ENCODE data around the gene NFYB. TPM values are rescaled to one million over a fixed set of nuclear protein-coding genes. Genes with fewer than 3 reads are reported as not detected.

NFYB gene
- total RNA-seq, 1 donor from 2014 or later = 27.1 TPM

DNA sequence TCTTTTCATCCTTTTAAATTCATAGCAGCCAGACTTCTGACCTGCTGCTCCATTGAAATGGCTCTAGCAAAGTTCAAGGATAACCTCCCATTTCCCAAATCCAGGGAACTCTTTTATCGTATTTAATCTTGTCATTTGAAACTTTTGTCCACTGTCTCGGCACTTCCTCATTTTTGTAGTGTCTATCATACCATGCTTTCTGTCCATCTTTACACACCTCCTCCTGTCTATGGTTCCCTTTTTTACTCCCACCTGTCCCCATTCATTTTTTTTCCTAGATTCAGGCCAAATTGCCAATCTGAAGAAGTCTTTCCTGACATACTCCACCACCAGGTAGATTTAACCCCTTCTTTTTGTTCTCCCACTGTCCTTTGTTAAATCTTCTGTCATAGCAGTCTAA lies 31.0 kb downstream of the NFYB start:
- no peak overlapping the region for H3K4me3 ChIP-seq (ENCODE audit: low read depth, low read length)
- DNase-seq (ENCODE audit: low read depth) = no peak
- no peaks in the 10 kb centered on the region for H3K36me3 ChIP-seq (ENCODE audit: control insufficient read depth, insufficient read depth, low read length)
- TF ChIP-seq, protein P1, sequence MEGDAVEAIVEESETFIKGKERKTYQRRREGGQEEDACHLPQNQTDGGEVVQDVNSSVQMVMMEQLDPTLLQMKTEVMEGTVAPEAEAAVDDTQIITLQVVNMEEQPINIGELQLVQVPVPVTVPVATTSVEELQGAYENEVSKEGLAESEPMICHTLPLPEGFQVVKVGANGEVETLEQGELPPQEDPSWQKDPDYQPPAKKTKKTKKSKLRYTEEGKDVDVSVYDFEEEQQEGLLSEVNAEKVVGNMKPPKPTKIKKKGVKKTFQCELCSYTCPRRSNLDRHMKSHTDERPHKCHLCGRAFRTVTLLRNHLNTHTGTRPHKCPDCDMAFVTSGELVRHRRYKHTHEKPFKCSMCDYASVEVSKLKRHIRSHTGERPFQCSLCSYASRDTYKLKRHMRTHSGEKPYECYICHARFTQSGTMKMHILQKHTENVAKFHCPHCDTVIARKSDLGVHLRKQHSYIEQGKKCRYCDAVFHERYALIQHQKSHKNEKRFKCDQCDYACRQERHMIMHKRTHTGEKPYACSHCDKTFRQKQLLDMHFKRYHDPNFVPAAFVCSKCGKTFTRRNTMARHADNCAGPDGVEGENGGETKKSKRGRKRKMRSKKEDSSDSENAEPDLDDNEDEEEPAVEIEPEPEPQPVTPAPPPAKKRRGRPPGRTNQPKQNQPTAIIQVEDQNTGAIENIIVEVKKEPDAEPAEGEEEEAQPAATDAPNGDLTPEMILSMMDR (IDR thresholded peaks at IDR 0.05; ENCODE audit: insufficient read depth, low read length, severe bottlenecking) = no peak
- no peaks in the 10 kb centered on the region for H3K27me3 ChIP-seq (ENCODE audit: control insufficient read depth, insufficient read depth, low read length)
- no peak for FAIRE-seq

DNA sequence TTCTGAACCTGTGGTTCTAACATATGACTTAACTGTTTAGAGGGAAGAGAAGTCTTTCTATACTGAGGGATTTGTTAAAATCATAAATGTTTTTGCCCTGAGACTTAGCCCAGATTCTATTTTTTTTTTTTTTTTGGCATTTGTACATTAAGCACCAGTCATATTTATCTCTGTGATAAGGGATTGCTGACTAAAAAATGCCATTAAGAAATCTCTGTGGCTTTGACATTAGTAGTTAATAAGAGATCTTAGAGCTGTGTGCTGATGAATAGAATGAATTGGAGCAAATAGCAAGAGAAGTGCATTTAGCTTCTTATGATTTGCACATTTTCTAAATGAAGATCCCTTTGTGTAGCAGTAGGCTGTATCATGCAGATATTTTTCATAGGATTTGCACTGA lies 32.5 kb downstream of the NFYB start:
- no peak overlapping the region for H3K4me3 ChIP-seq (ENCODE audit: low read depth, low read length)
- TF ChIP-seq, protein P1 (IDR thresholded peaks at IDR 0.05; ENCODE audit: insufficient read depth, low read length, severe bottlenecking) = no peak
- FAIRE-seq = no peak
- H3K27me3 ChIP-seq (ENCODE audit: control insufficient read depth, insufficient read depth, low read length) = no peaks in the 10 kb centered on the region
- no peaks in the 10 kb centered on the region for H3K36me3 ChIP-seq (ENCODE audit: control insufficient read depth, insufficient read depth, low read length)
- no peak for DNase-seq (ENCODE audit: low read depth)

DNA sequence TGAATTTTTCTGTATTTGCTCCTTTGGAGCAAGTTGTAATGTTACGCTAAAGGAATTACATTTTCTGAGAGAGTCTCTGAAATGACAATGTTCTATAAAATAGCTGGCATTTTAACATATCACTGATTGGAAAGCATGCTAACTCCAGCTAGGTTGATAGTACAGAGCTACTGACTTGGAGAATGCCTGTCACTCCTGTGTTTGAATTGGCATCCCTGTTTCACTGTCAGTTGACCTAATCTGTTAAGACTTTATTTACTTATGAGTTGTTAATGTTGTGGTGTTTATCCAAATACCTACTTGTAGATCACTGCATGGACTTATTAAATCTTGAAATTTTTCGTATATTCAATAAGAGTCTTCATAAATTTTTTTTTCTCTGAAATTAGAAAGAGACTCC lies 40.1 kb downstream of the NFYB start:
- Histone ChIP-seq H3K27me3 (ENCODE audit: control insufficient read depth, insufficient read depth, low read length) (no peaks in the 10 kb centered on the region), H3K4me3 (ENCODE audit: low read depth, low read length) (no peak overlapping the region), H3K36me3 (ENCODE audit: control insufficient read depth, insufficient read depth, low read length) (no peaks in the 10 kb centered on the region)
- FAIRE-seq (no peak), DNase-seq (ENCODE audit: low read depth) (no peak)
- TF ChIP-seq, protein P1 (IDR thresholded peaks at IDR 0.05; ENCODE audit: insufficient read depth, low read length, severe bottlenecking) = no peak

DNA sequence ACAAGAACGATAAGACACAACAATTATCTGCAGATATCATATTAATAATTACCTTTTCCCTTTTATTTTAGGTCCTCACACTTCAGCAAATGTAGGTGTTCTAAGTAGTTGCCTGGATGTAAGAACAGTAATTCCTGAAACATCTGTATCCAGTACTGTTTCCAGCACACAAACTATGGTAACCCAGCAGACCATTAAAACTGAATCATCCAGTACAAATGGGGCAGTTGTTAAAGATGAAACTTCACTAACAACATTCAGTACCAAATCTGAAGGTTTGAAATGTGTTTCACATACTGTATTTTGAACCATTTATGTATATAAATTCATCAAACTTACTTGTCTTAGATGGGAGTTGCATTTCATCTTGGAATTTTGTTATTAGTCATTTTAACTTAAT lies 42.7 kb downstream of the NFYB start:
- Histone ChIP-seq H3K36me3 (ENCODE audit: control insufficient read depth, insufficient read depth, low read length) (no peaks in the 10 kb centered on the region), H3K4me3 (ENCODE audit: low read depth, low read length) (no peak overlapping the region), H3K27me3 (ENCODE audit: control insufficient read depth, insufficient read depth, low read length) (no peaks in the 10 kb centered on the region)
- DNase-seq (ENCODE audit: low read depth) (no peak), FAIRE-seq (no peak)
- TF ChIP-seq, protein P1 (IDR thresholded peaks at IDR 0.05; ENCODE audit: insufficient read depth, low read length, severe bottlenecking) = no peak

DNA sequence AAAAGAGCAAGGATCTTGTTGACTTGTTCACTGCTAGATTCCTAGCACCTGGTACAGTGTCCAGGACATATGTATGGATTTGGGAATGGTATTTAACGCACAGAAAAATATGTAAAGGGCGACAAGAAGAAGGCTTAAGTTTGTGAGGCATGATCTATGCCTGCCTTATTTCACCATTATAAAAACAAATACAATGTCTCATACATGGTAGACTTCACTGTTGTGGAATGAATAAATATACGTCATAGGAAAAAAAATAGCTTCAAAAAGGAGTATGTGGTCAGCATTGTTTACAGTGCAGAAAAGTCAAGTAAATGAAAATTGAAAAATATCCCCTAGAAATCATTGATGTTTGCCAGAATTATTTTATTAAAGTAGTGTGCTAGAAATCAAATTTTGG lies 43.7 kb downstream of the NFYB start:
- no peak for DNase-seq (ENCODE audit: low read depth)
- no peak for FAIRE-seq
- no peaks in the 10 kb centered on the region for H3K36me3 ChIP-seq (ENCODE audit: control insufficient read depth, insufficient read depth, low read length)
- no peak overlapping the region for H3K4me3 ChIP-seq (ENCODE audit: low read depth, low read length)
- no peaks in the 10 kb centered on the region for H3K27me3 ChIP-seq (ENCODE audit: control insufficient read depth, insufficient read depth, low read length)
- TF ChIP-seq, protein P1 (IDR thresholded peaks at IDR 0.05; ENCODE audit: insufficient read depth, low read length, severe bottlenecking) = no peak

DNA sequence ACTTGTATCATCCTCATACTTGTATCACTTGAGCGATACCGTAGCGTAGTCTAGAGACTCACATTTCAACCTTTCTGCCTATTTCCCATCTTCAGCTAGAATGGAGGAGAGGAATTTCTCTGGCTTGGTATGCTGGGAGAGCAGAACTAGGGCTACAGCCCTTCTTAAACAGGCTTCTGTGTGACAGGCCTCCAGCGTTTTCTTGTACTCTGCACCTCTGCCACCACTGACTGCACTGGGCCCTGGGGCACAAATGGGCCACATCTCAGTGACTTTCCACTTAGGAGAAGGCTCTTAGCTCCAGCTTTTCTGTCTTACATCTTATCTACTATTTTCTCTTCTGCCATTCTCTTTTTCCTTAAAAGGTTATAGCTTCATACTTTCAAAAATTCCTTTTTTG lies 46.9 kb downstream of the NFYB start:
- no peak for DNase-seq (ENCODE audit: low read depth)
- TF ChIP-seq, protein P1 (IDR thresholded peaks at IDR 0.05; ENCODE audit: insufficient read depth, low read length, severe bottlenecking) = no peak
- Histone ChIP-seq H3K27me3 (ENCODE audit: control insufficient read depth, insufficient read depth, low read length) (no peaks in the 10 kb centered on the region), H3K36me3 (ENCODE audit: control insufficient read depth, insufficient read depth, low read length) (peaks cover 5% of the 10 kb centered on the region), H3K4me3 (ENCODE audit: low read depth, low read length) (no peak overlapping the region)
- FAIRE-seq = no peak

All from bronchial epithelial cell (primary cell).